CD4-positive, alpha-beta T cell treated with Interleukin-6 at 100 ng/mL for 8 hours (primary cell): Measurements from ENCODE around the gene EIF5.

Experiments
- DNase-seq: peaks from one replicate; pipeline ENCODE4 v3.0.0-alpha.2; 2020; ENCODE audit warnings: mixed read lengths, low spot score

EIF5 gene

GRCh38 chr14:103333754-103334643 is at the start of gene EIF5:
Gene EIF5 (plus strand): TSS chr14:103334237. CDS start chr14:103335861, 1,624 bp downstream.
- peak; percentile 99 for DNase-seq

GRCh38 chr14:103284574-103285467 is 49.2 kb upstream of the EIF5 start:
- no peak for DNase-seq

GRCh38 chr14:103286460-103286859 is 47.6 kb upstream of the EIF5 start:
- no peak for DNase-seq

DNA sequence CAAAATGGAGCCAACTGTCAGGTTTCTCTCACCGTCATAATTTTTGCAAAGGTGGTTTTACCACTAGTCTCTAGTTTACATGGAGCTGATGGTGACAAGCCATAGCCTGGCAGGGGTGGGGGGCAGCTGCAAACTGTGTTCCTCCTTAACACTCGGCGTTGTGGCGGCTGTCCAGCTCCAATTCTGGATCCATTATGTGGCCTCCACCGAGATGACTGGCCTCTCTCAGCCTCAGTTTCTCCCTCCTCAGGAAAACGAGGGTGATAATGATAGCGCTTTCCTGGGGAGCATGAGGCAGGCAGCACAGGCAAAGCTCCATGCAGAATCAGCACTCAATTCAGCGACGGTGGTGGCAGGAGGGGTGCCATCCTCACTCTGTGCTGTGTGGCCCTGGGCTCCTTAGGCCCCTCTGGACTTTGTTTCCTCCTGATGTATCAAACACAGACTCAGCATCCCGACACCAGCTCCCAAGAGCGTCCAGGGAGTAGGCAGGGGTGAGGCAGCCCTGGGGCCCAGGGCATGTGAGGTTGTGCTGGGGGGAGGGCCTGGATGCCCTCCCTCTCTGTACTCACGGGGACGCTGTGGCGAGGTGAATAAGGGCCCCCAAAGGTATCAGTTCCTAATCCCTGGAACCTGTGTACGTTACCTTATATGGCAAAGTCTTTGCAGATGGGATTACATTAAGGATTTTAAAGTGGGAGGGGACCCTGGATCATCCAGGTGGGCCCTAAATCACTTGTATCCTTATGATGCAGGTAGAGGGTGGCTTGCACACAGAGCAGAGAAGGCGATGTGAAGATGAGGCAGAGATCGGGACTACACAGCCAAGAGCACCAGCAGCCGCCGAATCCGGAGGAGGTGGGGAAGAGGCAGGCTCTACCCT is 46.8 kb upstream of the EIF5 start:
- DNase-seq: no peak

- no peak for DNase-seq
Measured at GRCh38 chr14:103288076-103288766, 45.8 kb upstream of the EIF5 start.

GRCh38 chr14:103290056-103290455 is 44.0 kb upstream of the EIF5 start:
- DNase-seq: no peak

DNA sequence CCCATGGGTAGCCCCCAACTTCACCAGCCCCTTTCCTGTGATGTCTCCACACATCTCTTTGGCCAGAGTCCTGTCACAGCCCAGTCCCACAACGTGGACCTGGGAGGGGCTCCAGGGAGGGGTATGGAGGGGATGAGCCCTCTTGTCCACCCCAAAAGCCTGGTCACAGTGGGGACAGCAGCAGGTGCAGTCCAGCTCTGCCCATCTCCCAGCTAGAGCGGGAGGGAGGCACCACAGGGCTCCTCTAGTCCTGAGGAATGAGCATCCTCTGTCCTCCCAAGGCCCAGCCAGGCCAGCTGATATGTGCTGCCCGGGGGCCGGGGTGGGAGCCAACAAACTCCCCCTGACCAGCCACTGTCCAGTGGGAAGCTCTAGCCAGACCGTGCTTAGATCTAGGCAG is 43.5 kb upstream of the EIF5 start:
- DNase-seq: no peak

DNA sequence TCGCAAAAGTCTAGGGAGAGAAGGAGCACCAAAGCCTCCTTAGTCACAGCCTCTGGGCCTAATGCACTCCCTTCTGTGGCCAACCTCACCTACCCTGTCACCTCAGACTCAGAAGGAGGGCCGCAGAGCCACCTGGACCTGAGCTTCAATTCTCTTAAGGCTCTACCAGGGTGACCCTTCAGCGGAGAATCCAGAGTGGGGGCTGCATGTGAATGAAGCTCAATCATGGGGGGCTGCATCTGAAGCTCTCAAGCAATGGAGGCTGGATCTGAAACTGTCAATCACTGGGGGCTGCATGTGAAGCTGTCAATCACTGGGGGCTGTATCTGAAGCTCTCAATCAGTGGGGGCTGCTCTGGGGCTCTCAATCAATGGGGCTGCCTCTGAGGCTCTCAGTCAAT is 43.1 kb upstream of the EIF5 start:
- no peak for DNase-seq

- DNase-seq: peak; percentile 61
Measured at GRCh38 chr14:103292426-103293374, 41.3 kb upstream of the EIF5 start.

- no peak for DNase-seq
Measured at GRCh38 chr14:103293465-103293864, 40.6 kb upstream of the EIF5 start.

GRCh38 chr14:103294091-103294490 is 39.9 kb upstream of the EIF5 start:
- DNase-seq: no peak

DNA sequence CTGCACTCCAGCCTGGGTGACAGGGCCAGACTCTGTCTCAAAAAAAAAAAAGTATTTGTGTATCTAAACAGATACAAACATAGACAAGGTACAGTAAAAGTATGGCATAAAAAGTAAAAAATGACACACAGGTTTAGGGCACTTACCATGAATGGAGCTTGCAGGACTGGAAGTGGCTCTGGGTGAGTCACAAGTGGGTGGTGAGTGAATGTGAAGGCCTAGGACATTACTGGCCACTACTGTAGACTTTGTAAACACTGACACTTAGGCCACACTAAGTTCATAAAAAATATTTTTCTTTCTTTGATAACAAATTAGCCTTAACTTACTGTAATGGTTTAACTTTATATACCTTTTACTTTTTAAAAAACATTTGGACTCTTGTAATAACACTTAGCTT is 38.0 kb upstream of the EIF5 start:
- no peak for DNase-seq

DNA sequence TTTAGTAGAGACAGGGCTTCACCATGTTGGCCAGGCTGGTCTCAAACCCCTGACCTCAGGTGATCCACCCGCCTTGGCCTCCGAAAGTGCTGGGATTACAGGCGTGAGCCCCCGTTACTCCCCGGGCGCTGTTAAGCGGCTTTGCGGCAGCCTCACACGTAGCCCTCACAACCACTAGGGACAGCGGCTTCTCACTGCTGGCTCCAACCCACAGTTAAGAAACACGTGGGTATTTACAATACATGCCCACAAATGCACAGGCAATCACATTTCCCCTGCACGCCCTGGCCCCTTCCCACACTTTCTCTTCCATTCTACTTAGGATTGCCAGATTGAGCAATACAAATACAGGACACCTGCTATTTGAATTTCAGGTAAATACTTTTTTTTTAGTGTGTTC is 37.0 kb upstream of the EIF5 start:
- DNase-seq: no peak

DNA sequence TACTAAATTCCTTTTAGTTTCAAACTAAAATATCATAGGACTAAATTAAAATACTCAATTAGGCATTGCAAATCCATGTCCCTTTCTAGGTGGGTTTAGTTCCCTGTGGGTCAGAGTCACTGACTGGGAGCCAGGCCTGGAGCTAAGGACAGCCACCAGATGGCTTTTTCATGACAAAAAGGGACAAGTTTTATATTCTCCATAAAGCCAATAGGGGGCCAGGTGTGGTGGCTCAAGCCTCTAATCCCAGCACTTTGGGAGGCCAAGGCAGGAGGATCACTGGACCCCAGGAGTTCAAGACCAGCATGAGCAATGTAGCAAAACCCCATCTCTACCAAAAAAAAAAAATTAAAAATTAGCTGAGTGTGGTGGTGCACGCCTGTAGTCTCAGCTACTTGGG is 35.4 kb upstream of the EIF5 start:
- no peak for DNase-seq

- DNase-seq: no peak
Measured at GRCh38 chr14:103301512-103302354, 32.3 kb upstream of the EIF5 start.

GRCh38 chr14:103302966-103303365 is 31.1 kb upstream of the EIF5 start:
- no peak for DNase-seq

GRCh38 chr14:103304706-103305105 is 29.3 kb upstream of the EIF5 start:
- DNase-seq: no peak

- no peak for DNase-seq
Measured at GRCh38 chr14:103308717-103309616, 25.1 kb upstream of the EIF5 start.
